ENCODE results near the gene FOXN3.

Gene FOXN3

GRCh38 chr14:89277203-89277602, 139.8 kb downstream of the FOXN3 start:
- DNase-seq (ENCODE audit: low spot score): no peak

GRCh38 chr14:89276424-89276975, 140.5 kb downstream of the FOXN3 start:
- DNase-seq (ENCODE audit: low spot score): peak; percentile 63

- DNase-seq (ENCODE audit: low spot score): peak; percentile 25
Observed at GRCh38 chr14:89270439-89271227, 146.4 kb downstream of the FOXN3 start.

- no peak for DNase-seq (ENCODE audit: low spot score)
Observed at GRCh38 chr14:89269404-89269803, 147.6 kb downstream of the FOXN3 start.

GRCh38 chr14:89268514-89268913, 148.5 kb downstream of the FOXN3 start:
- no peak for DNase-seq (ENCODE audit: low spot score)

GRCh38 chr14:89267656-89268055, 149.4 kb downstream of the FOXN3 start:
- DNase-seq (ENCODE audit: low spot score): no peak

- no peak for DNase-seq (ENCODE audit: low spot score)
Observed at GRCh38 chr14:89267163-89267562, 149.9 kb downstream of the FOXN3 start.

GRCh38 chr14:89266754-89267153, 150.3 kb downstream of the FOXN3 start:
- DNase-seq (ENCODE audit: low spot score): no peak

GRCh38 chr14:89265234-89265633, 151.8 kb downstream of the FOXN3 start:
- DNase-seq (ENCODE audit: low spot score): no peak

GRCh38 chr14:89264196-89264800, 152.7 kb downstream of the FOXN3 start:
- DNase-seq (ENCODE audit: low spot score): no peak

GRCh38 chr14:89262041-89262440, 155.0 kb downstream of the FOXN3 start:
- no peak for DNase-seq (ENCODE audit: low spot score)

GRCh38 chr14:89260898-89261297, 156.1 kb downstream of the FOXN3 start:
- DNase-seq (ENCODE audit: low spot score): no peak

- no peak for DNase-seq (ENCODE audit: low spot score)
Observed at GRCh38 chr14:89259951-89260609, 157.0 kb downstream of the FOXN3 start.

- no peak for DNase-seq (ENCODE audit: low spot score)
Observed at GRCh38 chr14:89258728-89259273, 158.2 kb downstream of the FOXN3 start.

GRCh38 chr14:89256951-89257350, 160.1 kb downstream of the FOXN3 start:
- no peak for DNase-seq (ENCODE audit: low spot score)

- DNase-seq (ENCODE audit: low spot score): no peak
Observed at GRCh38 chr14:89256283-89256682, 160.8 kb downstream of the FOXN3 start.

GRCh38 chr14:89255852-89256251, 161.2 kb downstream of the FOXN3 start:
- no peak for DNase-seq (ENCODE audit: low spot score)

- DNase-seq (ENCODE audit: low spot score): no peak
Observed at GRCh38 chr14:89255012-89255411, 162.0 kb downstream of the FOXN3 start.

GRCh38 chr14:89254166-89254909, 162.7 kb downstream of the FOXN3 start:
- no peak for DNase-seq (ENCODE audit: low spot score)

GRCh38 chr14:89252887-89253532, 164.0 kb downstream of the FOXN3 start:
- DNase-seq (ENCODE audit: low spot score): no peak

GRCh38 chr14:89251061-89251460, 166.0 kb downstream of the FOXN3 start:
- DNase-seq (ENCODE audit: low spot score): no peak

All from CD4-positive, alpha-beta T cell treated with Interleukin-2 at 100 ng/mL for 4 hours (primary cell).